ENCODE results near the gene GTPBP3. TPM values are rescaled to one million over a fixed set of nuclear protein-coding genes. Genes with fewer than 3 reads are reported as not detected.

Gene GTPBP3
- total and polyA plus RNA-seq, 10 donors, result 13.0 to 44.1 (median 24.6) TPM

GRCh38 chr19:17335575-17335974 lies 1.8 kb upstream of the GTPBP3 start:
- H3K36me3 ChIP-seq, result peaks cover 0 to 10% (median 0%) of the 10 kb centered on the region in 6 donors
- no peak for DNase-seq
- peak overlapping the region in 1 of 8 donors; percentile 83 for H3K4me3 ChIP-seq
- TF ChIP-seq CTCF (IDR thresholded peaks at IDR 0.05 in 8 of 11, conservative IDR thresholded peaks at IDR 0.05 in 3 of 11) (no peak), POLR2A (IDR thresholded peaks at IDR 0.05) (no peak), POLR2AphosphoS5 (IDR thresholded peaks at IDR 0.05) (no peak)
- H3K4me1 ChIP-seq, result peaks cover 19 to 69% (median 48%) of the 10 kb centered on the region in 6 donors
- no peaks in the 10 kb centered on the region for H3K9me3 ChIP-seq
- no peak overlapping the region for H3K27ac ChIP-seq
- peaks cover 0 to 14% (median 1%) of the 10 kb centered on the region in 7 donors for H3K27me3 ChIP-seq (replicated peaks in 1 of 7)
- intact Hi-C loops (cut with DNase I; ENCODE audit: low total_unique reads), result no loop called here
- 73 to 78% (median 73%) methylated on average over 10 of the region's 10 CpGs for WGBS, 5 donors

GRCh38 chr19:17337675-17338432 lies 501 bp downstream of the GTPBP3 start:
- peak overlapping the region; percentile 87 to 94 (median 90) for H3K27ac ChIP-seq
- 7 to 18% (median 7%) methylated on average over 16 to 50 of the region's 50 CpGs for WGBS, 5 donors
- intact Hi-C loops (cut with DNase I; ENCODE audit: low total_unique reads), result no loop called here
- H3K4me3 ChIP-seq, result peak overlapping the region; percentile 50 to 83 (median 74)
- peaks cover 0 to 25% (median 8%) of the 10 kb centered on the region in 6 donors for H3K36me3 ChIP-seq
- H3K9me3 ChIP-seq, result no peaks in the 10 kb centered on the region
- H3K27me3 ChIP-seq (replicated peaks in 1 of 7), result peaks cover 0 to 5% (median 0%) of the 10 kb centered on the region in 7 donors
- H3K4me1 ChIP-seq, result peaks cover 19 to 71% (median 48%) of the 10 kb centered on the region in 6 donors
- no peak for TF ChIP-seq CTCF (IDR thresholded peaks at IDR 0.05 in 8 of 11, conservative IDR thresholded peaks at IDR 0.05 in 3 of 11)
- no peak for TF ChIP-seq POLR2A (IDR thresholded peaks at IDR 0.05)
- TF ChIP-seq POLR2AphosphoS5 (IDR thresholded peaks at IDR 0.05), result peak in 1 of 3 donors; percentile 5
- DNase-seq, result peak; percentile 86

GRCh38 chr19:17338433-17339078 lies 1.2 kb downstream of the GTPBP3 start:
- intact Hi-C loops (cut with DNase I; ENCODE audit: low total_unique reads), result no loop called here
- WGBS, 5 donors, result 92 to 94% (median 93%) methylated on average over 17 to 30 of the region's 30 CpGs
- Histone ChIP-seq H3K9me3 (no peaks in the 10 kb centered on the region), H3K27me3 (replicated peaks in 1 of 7) (peaks cover 0 to 5% (median 0%) of the 10 kb centered on the region in 7 donors), H3K36me3 (peaks cover 0 to 25% (median 8%) of the 10 kb centered on the region in 6 donors), H3K4me3 (peak overlapping the region in 5 of 8 donors; percentile 50 to 83 (median 74)), H3K4me1 (peaks cover 19 to 64% (median 42%) of the 10 kb centered on the region in 6 donors), H3K27ac (no peak overlapping the region)
- peak; percentile 84 for DNase-seq
- TF ChIP-seq POLR2AphosphoS5 (IDR thresholded peaks at IDR 0.05), result no peak
- no peak for TF ChIP-seq CTCF (IDR thresholded peaks at IDR 0.05 in 8 of 11, conservative IDR thresholded peaks at IDR 0.05 in 3 of 11)
- TF ChIP-seq POLR2A (IDR thresholded peaks at IDR 0.05), result no peak

All from spleen (tissue), 11 donors.